Measurements from ENCODE around the gene EYS.
"Not testable (repeated sequence)": the region's sequence is repeated elsewhere in the genome, so short reads cannot be mapped to it uniquely, and the experiment has no call there.

EYS gene

GRCh38 chr6:65631711-65632110, 75.3 kb downstream of the EYS start:
- no peak for DNase-seq

- not testable (repeated sequence) for DNase-seq
Observed at GRCh38 chr6:65627434-65627999, 79.5 kb downstream of the EYS start.

GRCh38 chr6:65627015-65627414, 80.0 kb downstream of the EYS start:
- no peak for DNase-seq

- no peak for DNase-seq
Observed at GRCh38 chr6:65623566-65623965, 83.5 kb downstream of the EYS start.

GRCh38 chr6:65610746-65611145, 96.3 kb downstream of the EYS start:
- DNase-seq, result no peak

- DNase-seq, result no peak
Observed at GRCh38 chr6:65595540-65595939, 111.5 kb downstream of the EYS start.

GRCh38 chr6:65570340-65570739, 136.7 kb downstream of the EYS start:
- no peak for DNase-seq

GRCh38 chr6:65569505-65569904, 137.5 kb downstream of the EYS start:
- DNase-seq, result no peak

- not testable (repeated sequence) for DNase-seq
Observed at GRCh38 chr6:65569056-65569455, 138.0 kb downstream of the EYS start.

GRCh38 chr6:65566117-65566516, 140.9 kb downstream of the EYS start:
- no peak for DNase-seq

- DNase-seq, result no peak
Observed at GRCh38 chr6:65558071-65558470, 149.0 kb downstream of the EYS start.

- DNase-seq, result no peak
Observed at GRCh38 chr6:65557224-65557623, 149.8 kb downstream of the EYS start.

GRCh38 chr6:65546894-65547293, 160.1 kb downstream of the EYS start:
- DNase-seq, result no peak

GRCh38 chr6:65545920-65546319, 161.1 kb downstream of the EYS start:
- no peak for DNase-seq

GRCh38 chr6:65538644-65539043, 168.4 kb downstream of the EYS start:
- no peak for DNase-seq

- no peak for DNase-seq
Observed at GRCh38 chr6:65537600-65537999, 169.4 kb downstream of the EYS start.

- DNase-seq, result no peak
Observed at GRCh38 chr6:65531533-65531932, 175.5 kb downstream of the EYS start.

- DNase-seq, result no peak
Observed at GRCh38 chr6:65524232-65524631, 182.8 kb downstream of the EYS start.

- DNase-seq, result no peak
Observed at GRCh38 chr6:65505736-65506135, 201.3 kb downstream of the EYS start.

GRCh38 chr6:65501045-65501444, 206.0 kb downstream of the EYS start:
- DNase-seq, result no peak

GRCh38 chr6:65483652-65484051, 223.4 kb downstream of the EYS start:
- not testable (repeated sequence) for DNase-seq

- no peak for DNase-seq
Observed at GRCh38 chr6:65469650-65470049, 237.4 kb downstream of the EYS start.

GRCh38 chr6:65468307-65468706, 238.7 kb downstream of the EYS start:
- no peak for DNase-seq

GRCh38 chr6:65461121-65461520, 245.9 kb downstream of the EYS start:
- DNase-seq, result no peak

- no peak for DNase-seq
Observed at GRCh38 chr6:65452333-65452732, 254.7 kb downstream of the EYS start.

GRCh38 chr6:65450451-65450850, 256.6 kb downstream of the EYS start:
- DNase-seq, result no peak
